ENCODE results near the gene RAB33B.

- no peak for TF ChIP-seq FOXM1 (IDR thresholded peaks at IDR 0.05; ENCODE audit: borderline replicate concordance)
- TF ChIP-seq CTBP1 (IDR thresholded peaks at IDR 0.05; ENCODE audit: borderline replicate concordance), result no peak
- no peak for TF ChIP-seq ZNF384 (IDR thresholded peaks at IDR 0.05)
- no peak for TF ChIP-seq FOXA1 (IDR thresholded peaks at IDR 0.05)
These were observed 49.8 kb downstream of the RAB33B start for GRCh38 chr4:139503622-139504166.

All from HEK293T (cell line).